Measurements from ENCODE around the gene PIP4P1.

The PIP4P1 gene

DNA sequence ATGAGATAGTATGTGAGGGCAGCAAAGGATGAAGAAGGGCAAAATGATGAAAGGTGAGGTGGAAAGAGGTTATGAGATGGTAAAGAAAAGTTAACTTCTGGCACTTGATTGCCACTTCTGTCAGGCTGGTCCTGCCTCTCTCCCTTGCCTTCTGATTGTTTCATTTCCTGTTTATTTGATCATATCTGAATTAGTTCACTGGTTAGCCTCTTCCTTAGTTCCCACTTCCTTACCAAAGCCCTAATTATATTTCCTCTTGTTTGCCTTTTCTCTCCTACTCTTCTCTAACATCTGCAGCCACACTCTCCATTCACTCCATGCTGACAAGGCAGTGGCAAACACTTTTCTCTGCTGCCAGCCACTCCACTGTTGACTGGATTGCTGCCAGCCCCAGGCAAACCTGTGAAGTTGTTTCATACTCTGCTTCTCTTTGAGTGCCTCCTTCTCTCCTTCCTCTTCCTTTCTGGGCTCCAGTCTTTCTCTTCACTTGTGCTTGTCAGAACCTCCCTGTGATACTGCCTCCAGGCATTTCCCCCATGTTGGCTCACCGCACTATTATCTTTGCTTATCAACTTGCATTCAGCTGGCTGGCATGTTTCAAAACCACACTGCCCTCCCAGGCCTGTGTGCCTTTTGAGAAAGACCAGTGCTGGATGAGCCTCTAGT, 16.1 kb upstream of the PIP4P1 start:
- Histone ChIP-seq H3K4me3 (ENCODE audit: low read depth in 1 of 2, low read length in 2 of 2) (peak overlapping the region in 1 of 2 donors; percentile 1), H3K9ac (ENCODE audit: low read depth in 1 of 2, low read length in 2 of 2) (no peak overlapping the region), H3K4me1 (ENCODE audit: control insufficient read depth in 1 of 2, insufficient read depth in 2 of 2, low read length in 2 of 2) (peaks cover 15 to 22% of the 10 kb centered on the region in 2 donors), H3K27me3 (ENCODE audit: control insufficient read depth in 1 of 2, insufficient read depth in 2 of 2, low read length in 2 of 2) (no peaks in the 10 kb centered on the region), H3K9me3 (ENCODE audit: control insufficient read depth in 1 of 2, low read length in 2 of 2) (no peaks in the 10 kb centered on the region), H3K27ac (ENCODE audit: low read depth, low read length) (peak overlapping the region; percentile 53), H3K36me3 (ENCODE audit: control insufficient read depth in 1 of 2, insufficient read depth in 2 of 2, low read length in 2 of 2) (peaks cover 47 to 61% of the 10 kb centered on the region in 2 donors)

DNA sequence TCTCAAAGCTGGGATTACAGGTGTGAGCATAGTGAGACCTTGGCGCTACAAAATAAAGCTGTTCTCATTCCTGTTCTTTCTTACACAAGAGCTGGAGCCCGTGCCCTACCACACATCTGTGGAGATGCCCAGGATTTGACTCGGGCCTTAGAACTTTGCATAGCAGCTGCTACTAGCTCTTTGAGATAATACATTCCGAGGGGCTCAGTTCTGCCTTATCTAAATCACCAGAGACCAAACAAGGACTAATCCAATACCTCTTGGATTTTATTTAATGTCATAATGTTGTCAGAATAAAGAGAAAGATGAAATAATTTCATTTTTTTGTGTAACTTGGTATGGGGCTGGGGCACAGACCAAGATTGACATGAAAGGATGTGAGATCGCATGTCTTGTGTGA, 15.5 kb upstream of the PIP4P1 start:
- H3K9me3 ChIP-seq (ENCODE audit: control insufficient read depth in 1 of 2, low read length in 2 of 2) = no peaks in the 10 kb centered on the region
- no peaks in the 10 kb centered on the region for H3K27me3 ChIP-seq (ENCODE audit: control insufficient read depth in 1 of 2, insufficient read depth in 2 of 2, low read length in 2 of 2)
- H3K36me3 ChIP-seq (ENCODE audit: control insufficient read depth in 1 of 2, insufficient read depth in 2 of 2, low read length in 2 of 2) = peaks cover 51 to 61% of the 10 kb centered on the region in 2 donors
- H3K27ac ChIP-seq (ENCODE audit: low read depth, low read length) = peak overlapping the region; percentile 8
- peaks cover 20 to 28% of the 10 kb centered on the region in 2 donors for H3K4me1 ChIP-seq (ENCODE audit: control insufficient read depth in 1 of 2, insufficient read depth in 2 of 2, low read length in 2 of 2)
- no peak overlapping the region for H3K4me3 ChIP-seq (ENCODE audit: low read depth in 1 of 2, low read length in 2 of 2)
- no peak overlapping the region for H3K9ac ChIP-seq (ENCODE audit: low read depth in 1 of 2, low read length in 2 of 2)

DNA sequence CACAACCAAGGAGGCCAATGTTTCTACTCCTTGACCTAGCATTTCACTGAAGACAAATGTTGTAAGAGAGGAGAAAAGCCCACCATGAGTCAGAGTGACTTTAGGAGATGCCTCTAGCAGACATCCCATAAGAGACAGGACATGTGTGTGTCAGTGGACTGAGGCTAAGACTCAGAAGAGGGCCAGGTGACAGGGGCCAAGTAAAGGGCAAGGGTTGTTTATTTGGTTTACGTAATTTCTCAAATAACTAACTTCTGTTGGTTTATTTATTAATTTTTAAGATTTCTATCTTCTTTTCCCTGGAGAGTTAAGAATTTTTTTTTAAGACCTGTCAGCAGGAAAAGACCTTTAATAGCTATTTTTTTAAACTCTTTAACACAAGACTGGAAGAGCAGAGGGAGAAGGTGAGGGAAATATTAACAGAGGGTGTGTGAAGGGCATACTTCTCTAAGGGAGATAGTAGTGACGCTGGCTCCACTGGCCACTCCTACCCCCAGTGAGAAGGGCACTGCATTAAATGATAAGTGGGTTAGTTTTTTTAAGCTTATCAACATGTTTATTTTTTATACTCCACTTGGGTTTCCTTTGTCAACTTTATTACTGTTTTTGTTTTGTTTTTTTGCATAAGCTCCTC, 11.4 kb upstream of the PIP4P1 start:
- Histone ChIP-seq H3K4me3 (ENCODE audit: low read depth in 1 of 2, low read length in 2 of 2) (peak overlapping the region in 1 of 2 donors; percentile 62), H3K36me3 (ENCODE audit: control insufficient read depth in 1 of 2, insufficient read depth in 2 of 2, low read length in 2 of 2) (peaks cover 46 to 52% of the 10 kb centered on the region in 2 donors), H3K27me3 (ENCODE audit: control insufficient read depth in 1 of 2, insufficient read depth in 2 of 2, low read length in 2 of 2) (no peaks in the 10 kb centered on the region), H3K9ac (ENCODE audit: low read depth in 1 of 2, low read length in 2 of 2) (peak overlapping the region in 1 of 2 donors; percentile 55), H3K4me1 (ENCODE audit: control insufficient read depth in 1 of 2, insufficient read depth in 2 of 2, low read length in 2 of 2) (peaks cover 34 to 40% of the 10 kb centered on the region in 2 donors), H3K9me3 (ENCODE audit: control insufficient read depth in 1 of 2, low read length in 2 of 2) (no peaks in the 10 kb centered on the region), H3K27ac (ENCODE audit: low read depth, low read length) (peak overlapping the region; percentile 3)

DNA sequence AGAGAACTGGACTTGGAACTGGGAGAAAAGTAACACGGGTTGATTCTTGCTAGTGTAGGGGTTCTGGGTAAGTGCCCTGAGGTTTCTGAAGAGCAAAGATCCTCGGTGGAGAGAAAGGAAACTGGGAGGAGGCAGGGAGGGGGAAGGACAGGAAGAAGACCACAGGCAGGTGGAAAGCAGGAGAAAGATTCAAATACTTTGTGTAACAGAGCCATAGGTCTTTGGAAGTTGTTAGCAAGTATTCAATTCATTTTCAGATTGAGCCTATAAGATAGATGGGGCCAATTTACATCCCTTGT, 9.3 kb upstream of the PIP4P1 start:
- Histone ChIP-seq H3K4me1 (ENCODE audit: control insufficient read depth in 1 of 2, insufficient read depth in 2 of 2, low read length in 2 of 2) (peaks cover 18 to 29% of the 10 kb centered on the region in 2 donors), H3K4me3 (ENCODE audit: low read depth in 1 of 2, low read length in 2 of 2) (peak overlapping the region; percentile 86 to 96), H3K27me3 (ENCODE audit: control insufficient read depth in 1 of 2, insufficient read depth in 2 of 2, low read length in 2 of 2) (no peaks in the 10 kb centered on the region), H3K9ac (ENCODE audit: low read depth in 1 of 2, low read length in 2 of 2) (peak overlapping the region; percentile 95), H3K36me3 (ENCODE audit: control insufficient read depth in 1 of 2, insufficient read depth in 2 of 2, low read length in 2 of 2) (peaks cover 28 to 31% of the 10 kb centered on the region in 2 donors), H3K9me3 (ENCODE audit: control insufficient read depth in 1 of 2, low read length in 2 of 2) (no peaks in the 10 kb centered on the region), H3K27ac (ENCODE audit: low read depth, low read length) (no peak overlapping the region)

DNA sequence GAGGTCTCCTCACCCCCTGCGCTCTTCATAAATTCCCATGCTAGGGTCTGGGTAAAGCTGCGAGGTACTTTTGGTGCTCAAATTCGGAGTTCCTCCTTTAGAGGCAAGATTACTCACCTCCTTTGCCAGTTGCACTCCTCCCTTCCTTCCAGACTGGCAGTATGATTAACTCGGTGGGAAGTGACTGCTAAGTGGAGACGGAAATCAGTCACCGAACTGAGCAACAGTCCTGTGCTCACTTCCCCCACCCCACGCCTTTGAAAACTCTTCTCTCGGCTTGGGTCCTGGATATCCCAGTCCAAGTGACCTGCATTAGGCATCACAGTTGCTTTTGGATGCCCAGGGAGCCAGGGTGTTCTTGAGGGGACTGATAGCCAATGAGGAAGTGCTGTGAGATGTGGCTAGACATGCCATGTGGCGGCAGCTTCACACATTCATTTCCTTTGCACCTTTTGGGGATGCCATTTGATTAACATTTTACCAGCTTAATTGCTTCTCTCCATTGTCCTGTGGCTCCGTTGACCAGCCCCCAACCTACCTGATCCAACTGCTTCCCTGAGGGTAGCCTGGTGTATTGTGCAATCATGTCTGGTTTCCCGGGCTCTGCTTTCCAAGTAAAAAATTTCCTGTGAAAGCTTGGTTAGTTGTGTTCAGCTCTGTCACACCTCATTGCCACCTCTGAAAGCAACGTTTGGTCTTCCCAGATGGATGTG, 8.8 kb upstream of the PIP4P1 start:
- Histone ChIP-seq H3K27me3 (ENCODE audit: control insufficient read depth in 1 of 2, insufficient read depth in 2 of 2, low read length in 2 of 2) (no peaks in the 10 kb centered on the region), H3K9me3 (ENCODE audit: control insufficient read depth in 1 of 2, low read length in 2 of 2) (no peaks in the 10 kb centered on the region), H3K4me3 (ENCODE audit: low read depth in 1 of 2, low read length in 2 of 2) (peak overlapping the region; percentile 86 to 96), H3K4me1 (ENCODE audit: control insufficient read depth in 1 of 2, insufficient read depth in 2 of 2, low read length in 2 of 2) (peaks cover 18 to 33% of the 10 kb centered on the region in 2 donors), H3K36me3 (ENCODE audit: control insufficient read depth in 1 of 2, insufficient read depth in 2 of 2, low read length in 2 of 2) (peaks cover 25 to 26% of the 10 kb centered on the region in 2 donors), H3K9ac (ENCODE audit: low read depth in 1 of 2, low read length in 2 of 2) (peak overlapping the region; percentile 95), H3K27ac (ENCODE audit: low read depth, low read length) (peak overlapping the region; percentile 94)

DNA sequence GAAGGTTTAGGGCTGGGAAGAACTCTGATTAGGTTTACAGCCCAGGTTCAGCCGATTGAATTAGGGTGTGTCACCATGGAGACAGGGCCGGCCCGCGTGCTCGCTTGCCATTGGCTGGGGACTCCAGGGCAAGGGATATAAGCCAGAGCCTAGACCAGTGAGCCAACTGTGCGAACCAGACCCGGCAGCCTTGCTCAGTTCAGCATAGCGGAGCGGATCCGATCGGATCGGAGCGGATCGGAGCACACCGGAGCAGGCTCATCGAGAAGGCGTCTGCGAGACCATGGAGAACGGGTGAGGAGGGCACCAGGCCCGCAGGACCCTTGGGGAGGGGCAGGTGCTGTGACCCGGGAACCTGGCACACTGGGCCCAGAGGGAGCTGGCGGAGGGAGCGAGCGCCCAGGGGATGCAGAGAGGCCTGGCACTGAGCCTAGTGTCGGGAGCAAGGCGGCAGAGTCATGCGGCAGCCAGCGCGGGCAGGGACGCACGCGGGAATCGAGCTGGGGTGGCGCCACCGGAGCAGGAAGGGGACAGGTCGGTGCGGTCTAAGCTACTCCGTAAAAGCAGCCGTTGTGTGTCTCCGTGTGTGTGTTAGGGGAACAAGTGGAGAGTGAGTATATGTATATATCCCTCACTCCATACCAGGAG, 8.1 kb upstream of the PIP4P1 start, which contains the start of gene PNP:
PNP (plus strand) TSS at position 165 of the 648 bp plus-strand sequence; CDS start at position 284, 119 bp downstream.
- Histone ChIP-seq H3K27ac (ENCODE audit: low read depth, low read length) (peak within 1 kb of the TSS; percentile 94), H3K4me3 (ENCODE audit: low read depth in 1 of 2, low read length in 2 of 2) (peak within 1 kb of the TSS; percentile 86 to 96), H3K36me3 (ENCODE audit: control insufficient read depth in 1 of 2, insufficient read depth in 2 of 2, low read length in 2 of 2) (peaks cover 19 to 20% of the 10 kb centered on the region in 2 donors), H3K9me3 (ENCODE audit: control insufficient read depth in 1 of 2, low read length in 2 of 2) (no peaks in the 10 kb centered on the region), H3K4me1 (ENCODE audit: control insufficient read depth in 1 of 2, insufficient read depth in 2 of 2, low read length in 2 of 2) (peaks cover 18 to 34% of the 10 kb centered on the region in 2 donors), H3K9ac (ENCODE audit: low read depth in 1 of 2, low read length in 2 of 2) (peak within 1 kb of the TSS; percentile 95), H3K27me3 (ENCODE audit: control insufficient read depth in 1 of 2, insufficient read depth in 2 of 2, low read length in 2 of 2) (no peaks in the 10 kb centered on the region)

DNA sequence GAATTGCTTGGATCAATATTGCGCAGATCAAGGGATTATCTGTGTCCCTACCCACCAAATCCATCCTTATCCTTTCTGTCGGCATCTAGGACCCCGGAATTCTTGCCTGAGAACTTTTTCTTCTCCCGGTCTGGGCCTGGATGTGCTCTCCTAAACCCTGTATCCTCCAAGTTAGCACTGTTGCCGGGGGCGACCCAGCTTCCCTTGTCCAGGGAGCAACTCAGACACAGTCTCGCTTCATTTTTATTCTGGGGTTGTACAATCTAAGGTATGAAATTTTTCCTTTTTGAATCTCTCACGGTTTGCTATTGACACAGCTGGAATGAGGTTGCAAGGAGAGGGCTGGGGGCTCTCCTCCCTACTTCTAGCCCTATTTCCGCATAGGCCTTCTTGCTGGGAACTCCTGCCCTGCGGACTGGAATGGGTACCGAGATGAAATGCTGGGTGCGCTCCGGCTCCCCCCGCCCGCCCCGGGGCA, 7.6 kb upstream of the PIP4P1 start:
- Histone ChIP-seq H3K27me3 (ENCODE audit: control insufficient read depth in 1 of 2, insufficient read depth in 2 of 2, low read length in 2 of 2) (no peaks in the 10 kb centered on the region), H3K4me3 (ENCODE audit: low read depth in 1 of 2, low read length in 2 of 2) (peak overlapping the region; percentile 86 to 96), H3K9me3 (ENCODE audit: control insufficient read depth in 1 of 2, low read length in 2 of 2) (no peaks in the 10 kb centered on the region), H3K36me3 (ENCODE audit: control insufficient read depth in 1 of 2, insufficient read depth in 2 of 2, low read length in 2 of 2) (peaks cover 13 to 14% of the 10 kb centered on the region in 2 donors), H3K9ac (ENCODE audit: low read depth in 1 of 2, low read length in 2 of 2) (peak overlapping the region; percentile 95), H3K27ac (ENCODE audit: low read depth, low read length) (no peak overlapping the region), H3K4me1 (ENCODE audit: control insufficient read depth in 1 of 2, insufficient read depth in 2 of 2, low read length in 2 of 2) (peaks cover 18 to 34% of the 10 kb centered on the region in 2 donors)

DNA sequence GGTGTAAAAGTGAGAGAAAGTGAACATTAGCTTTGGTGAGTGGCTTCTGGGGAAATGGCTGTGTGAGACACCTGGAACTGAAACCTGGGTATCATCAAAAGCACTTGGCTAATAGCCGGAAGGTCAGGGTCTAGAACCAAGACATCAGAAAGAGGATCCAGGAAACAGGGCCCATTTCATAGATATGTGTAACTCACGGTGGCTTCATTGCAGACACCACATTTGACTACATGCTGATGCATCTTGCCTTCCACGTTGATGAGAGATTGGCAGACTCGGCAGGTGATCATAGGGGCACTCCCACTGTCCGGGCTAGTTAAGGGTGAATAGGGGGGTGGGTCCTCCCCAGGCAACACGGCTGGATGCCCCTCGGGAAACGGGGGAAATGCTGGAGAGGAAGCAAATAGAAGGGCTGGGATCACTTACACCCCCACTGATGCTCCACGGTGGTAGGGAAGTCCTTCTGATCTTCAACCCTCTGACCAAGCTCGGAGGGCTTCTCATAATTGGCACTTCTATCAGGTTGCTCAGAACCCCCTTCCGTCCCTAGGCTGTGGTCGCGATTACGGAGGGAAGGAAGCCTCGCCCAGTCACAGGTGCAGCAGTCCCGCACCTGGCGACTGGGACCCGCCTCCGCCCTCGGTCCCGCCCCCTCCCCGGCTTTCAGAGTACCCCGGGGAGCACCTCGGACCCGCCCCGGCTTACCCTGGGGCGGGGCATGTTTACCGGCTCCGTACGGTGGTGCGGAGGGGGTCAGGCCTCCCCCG, 593 bp downstream of the PIP4P1 start:
- Histone ChIP-seq H3K36me3 (ENCODE audit: control insufficient read depth in 1 of 2, insufficient read depth in 2 of 2, low read length in 2 of 2) (peaks cover 30 to 32% of the 10 kb centered on the region in 2 donors), H3K9me3 (ENCODE audit: control insufficient read depth in 1 of 2, low read length in 2 of 2) (no peaks in the 10 kb centered on the region), H3K4me3 (ENCODE audit: low read depth in 1 of 2, low read length in 2 of 2) (peak overlapping the region; percentile 92 to 97), H3K9ac (ENCODE audit: low read depth in 1 of 2, low read length in 2 of 2) (peak overlapping the region; percentile 92 to 96), H3K27ac (ENCODE audit: low read depth, low read length) (peak overlapping the region; percentile 95), H3K27me3 (ENCODE audit: control insufficient read depth in 1 of 2, insufficient read depth in 2 of 2, low read length in 2 of 2) (no peaks in the 10 kb centered on the region), H3K4me1 (ENCODE audit: control insufficient read depth in 1 of 2, insufficient read depth in 2 of 2, low read length in 2 of 2) (peaks cover 42 to 51% of the 10 kb centered on the region in 2 donors)

DNA sequence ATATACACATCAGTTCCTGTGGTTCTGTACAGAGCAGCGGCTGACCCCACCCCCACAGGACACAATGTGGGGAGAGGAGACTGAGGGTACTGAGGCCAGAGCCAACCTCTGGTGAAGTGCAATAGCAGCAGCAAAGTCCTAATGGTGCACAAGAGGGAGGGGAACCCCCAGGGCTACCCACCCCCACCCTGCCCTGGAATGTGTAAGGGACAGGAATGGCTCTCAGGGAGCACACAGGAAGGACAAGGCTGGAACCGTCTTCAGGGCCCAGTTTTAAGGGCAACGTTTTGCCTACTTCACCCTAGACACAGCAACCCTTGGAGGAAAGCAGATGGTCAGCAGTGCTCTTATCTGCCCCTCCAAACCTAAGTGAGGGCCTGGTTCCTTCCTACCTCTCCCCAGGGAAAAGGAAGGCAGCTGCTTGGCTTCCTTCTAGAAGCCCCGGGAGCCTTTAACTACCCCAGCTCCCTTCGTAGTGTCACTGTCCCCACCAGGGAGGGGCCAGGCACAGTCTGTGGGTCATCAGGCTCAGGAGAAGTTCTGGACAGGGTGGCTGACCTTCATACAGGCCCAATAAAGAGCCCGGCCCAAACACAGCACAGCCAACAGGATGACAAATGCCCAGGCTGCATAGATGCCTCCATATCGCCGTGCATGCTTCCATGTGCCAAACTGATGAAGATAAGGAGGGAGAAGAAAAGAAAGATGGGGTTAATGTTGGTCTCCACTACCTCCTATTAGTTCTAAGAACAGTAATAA, 3.0 kb downstream of the PIP4P1 start:
- no peak overlapping the region for H3K9ac ChIP-seq (ENCODE audit: low read depth in 1 of 2, low read length in 2 of 2)
- H3K4me3 ChIP-seq (ENCODE audit: low read depth in 1 of 2, low read length in 2 of 2) = no peak overlapping the region
- H3K27me3 ChIP-seq (ENCODE audit: control insufficient read depth in 1 of 2, insufficient read depth in 2 of 2, low read length in 2 of 2) = no peaks in the 10 kb centered on the region
- H3K4me1 ChIP-seq (ENCODE audit: control insufficient read depth in 1 of 2, insufficient read depth in 2 of 2, low read length in 2 of 2) = peaks cover 47 to 50% of the 10 kb centered on the region in 2 donors
- peaks cover 30 to 32% of the 10 kb centered on the region in 2 donors for H3K36me3 ChIP-seq (ENCODE audit: control insufficient read depth in 1 of 2, insufficient read depth in 2 of 2, low read length in 2 of 2)
- H3K9me3 ChIP-seq (ENCODE audit: control insufficient read depth in 1 of 2, low read length in 2 of 2) = no peaks in the 10 kb centered on the region
- H3K27ac ChIP-seq (ENCODE audit: low read depth, low read length) = no peak overlapping the region
